Left forelimb (tissue), 1 donor: Measurements from ENCODE around the gene NEURL4.
"Not testable (repeated sequence)": the region's sequence is repeated elsewhere in the genome, so short reads cannot be mapped to it uniquely, and the experiment has no call there.

Source experiments
- DNase-seq: peaks from one replicate; pipeline ENCODE4 v3.0.0-alpha.2; 2018; ENCODE audit warnings: low spot score

NEURL4 gene

GRCh38 chr17:7347630-7348477 lies 18.7 kb upstream of the NEURL4 start:
- no peak for DNase-seq

DNA sequence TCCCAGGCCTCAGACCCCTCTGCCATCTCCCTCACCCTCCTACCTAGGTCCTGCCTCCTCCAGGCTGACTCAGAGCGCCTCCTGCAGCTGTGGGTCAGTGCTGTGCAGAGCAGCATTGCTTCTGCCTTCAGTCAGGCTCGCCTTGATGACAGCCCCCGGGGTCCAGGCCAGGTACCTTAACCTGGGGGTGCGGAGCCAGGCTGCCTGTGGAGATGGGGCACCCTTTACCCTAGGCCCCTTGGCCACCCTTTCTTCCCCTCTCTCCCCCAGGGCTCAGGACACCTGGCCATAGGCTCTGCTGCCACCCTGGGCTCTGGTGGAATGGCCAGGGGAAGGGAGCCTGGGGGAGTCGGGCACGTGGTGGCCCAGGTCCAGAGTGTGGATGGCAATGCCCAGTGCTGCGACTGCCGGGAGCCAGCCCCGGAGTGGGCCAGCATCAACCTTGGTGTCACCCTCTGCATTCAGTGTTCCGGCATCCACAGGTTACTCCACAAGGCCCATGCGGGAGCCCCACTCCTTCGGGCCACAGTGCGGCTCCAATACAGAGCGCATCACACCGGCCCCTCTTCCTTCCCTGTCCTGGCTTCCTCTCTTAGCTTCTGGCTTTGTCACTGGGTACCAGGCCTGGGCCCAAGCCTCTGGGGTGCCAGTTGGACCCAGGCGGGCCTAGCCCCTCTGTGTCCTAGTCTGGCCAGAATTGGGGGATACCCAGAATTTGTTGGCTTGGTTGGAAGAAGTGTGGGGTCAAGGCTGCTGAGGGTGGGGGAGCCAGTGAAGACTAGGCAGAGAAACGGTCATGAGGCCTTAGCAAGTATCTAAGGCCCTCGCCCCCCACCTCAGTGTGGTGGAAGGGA lies 17.9 kb upstream of the NEURL4 start:
- no peak for DNase-seq

DNA sequence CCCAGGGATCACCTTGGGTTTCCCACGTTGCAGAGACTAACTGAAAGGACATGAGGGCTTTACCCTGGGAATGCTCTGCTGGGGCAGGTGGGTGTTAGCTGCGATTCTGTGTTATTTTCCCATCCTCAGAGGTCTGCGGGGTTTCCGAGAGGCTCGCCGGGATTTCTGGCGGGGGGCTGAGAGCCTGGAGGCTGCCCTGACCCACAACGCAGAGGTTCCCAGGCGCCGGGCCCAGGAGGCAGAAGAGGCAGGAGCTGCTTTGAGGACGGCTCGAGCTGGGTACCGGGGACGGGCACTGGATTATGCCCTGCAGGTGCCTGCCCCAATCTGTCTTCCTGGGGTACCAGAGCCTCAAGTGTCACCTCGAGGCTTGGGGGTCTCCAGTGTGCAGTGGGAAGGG lies 14.1 kb upstream of the NEURL4 start:
- no peak for DNase-seq

DNA sequence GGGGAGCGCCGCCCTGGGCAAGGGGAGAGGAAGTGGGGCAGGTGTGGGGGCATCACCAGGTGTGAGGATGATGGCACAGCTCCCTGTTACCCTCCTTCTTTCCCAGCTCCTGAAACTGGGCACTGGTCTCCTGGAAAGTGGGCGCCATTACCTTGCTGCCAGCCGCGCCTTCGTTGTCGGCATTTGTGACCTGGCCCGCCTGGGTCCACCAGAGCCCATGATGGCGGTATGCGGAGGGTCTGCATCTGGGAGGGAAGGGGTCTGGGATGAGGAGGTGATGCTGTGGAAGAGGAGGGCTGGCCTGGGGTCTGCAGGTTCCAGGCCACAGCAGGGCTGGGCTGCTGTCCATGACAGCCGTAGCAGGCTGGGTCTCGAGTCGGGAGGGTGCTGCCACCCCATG lies 12.7 kb upstream of the NEURL4 start:
- no peak for DNase-seq

- no peak for DNase-seq
Observed at GRCh38 chr17:7340179-7340578, 11.0 kb upstream of the NEURL4 start.

- not testable (repeated sequence) for DNase-seq
Observed at GRCh38 chr17:7337600-7337999, 8.5 kb upstream of the NEURL4 start.

DNA sequence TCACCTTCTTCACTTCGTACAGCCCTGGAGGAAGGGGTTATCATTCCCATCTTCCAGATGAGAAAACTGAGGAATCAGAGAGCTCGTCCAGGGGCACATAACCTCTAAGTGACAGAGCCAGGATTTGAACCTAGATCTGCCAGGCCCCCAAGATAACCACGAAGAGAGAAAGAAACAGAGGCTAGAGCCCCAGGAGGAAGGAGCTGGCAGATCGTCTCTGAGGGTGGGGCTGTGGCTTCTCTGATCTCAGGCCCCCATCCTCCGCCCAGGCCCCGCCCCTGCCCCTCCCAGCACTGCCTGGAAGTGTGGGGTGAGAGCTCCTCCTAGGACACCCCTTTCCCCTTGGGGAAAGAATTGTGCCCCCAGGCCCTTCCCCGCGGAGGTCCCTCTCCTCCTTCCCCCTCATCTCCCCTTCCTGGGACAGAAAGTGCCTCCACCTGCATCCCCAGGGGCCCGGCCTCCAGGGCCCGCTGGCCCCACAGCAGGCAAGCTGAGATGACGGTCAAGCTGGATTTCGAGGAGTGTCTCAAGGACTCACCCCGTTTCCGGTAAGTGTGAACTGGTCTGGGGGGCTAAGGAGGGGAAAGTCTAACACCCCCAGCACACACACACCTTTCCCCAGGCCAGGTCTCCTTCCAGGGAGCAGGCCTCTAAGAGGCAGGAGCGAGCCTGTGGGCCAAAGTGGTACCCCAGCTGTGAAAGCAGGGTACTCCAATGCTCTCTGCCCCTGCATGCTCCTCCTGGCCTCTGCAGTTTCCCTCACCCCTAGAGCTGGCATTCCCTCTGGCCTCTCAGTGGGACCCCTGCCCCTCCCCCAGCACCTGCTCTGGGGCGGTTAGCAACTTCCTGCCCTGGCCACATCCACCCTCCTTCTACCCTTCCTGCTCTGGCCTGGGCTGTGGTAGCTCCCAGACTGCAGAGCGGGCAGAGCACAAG lies 7.4 kb upstream of the NEURL4 start, which contains the start of gene ACAP1:
Gene ACAP1, plus strand, starts transcription at position 290 of the 936 bp plus-strand sequence. Its CDS starts 206 bp downstream, at position 496.
- DNase-seq, result no peak

- not testable (repeated sequence) for DNase-seq
Observed at GRCh38 chr17:7335765-7336164, 6.6 kb upstream of the NEURL4 start.

DNA sequence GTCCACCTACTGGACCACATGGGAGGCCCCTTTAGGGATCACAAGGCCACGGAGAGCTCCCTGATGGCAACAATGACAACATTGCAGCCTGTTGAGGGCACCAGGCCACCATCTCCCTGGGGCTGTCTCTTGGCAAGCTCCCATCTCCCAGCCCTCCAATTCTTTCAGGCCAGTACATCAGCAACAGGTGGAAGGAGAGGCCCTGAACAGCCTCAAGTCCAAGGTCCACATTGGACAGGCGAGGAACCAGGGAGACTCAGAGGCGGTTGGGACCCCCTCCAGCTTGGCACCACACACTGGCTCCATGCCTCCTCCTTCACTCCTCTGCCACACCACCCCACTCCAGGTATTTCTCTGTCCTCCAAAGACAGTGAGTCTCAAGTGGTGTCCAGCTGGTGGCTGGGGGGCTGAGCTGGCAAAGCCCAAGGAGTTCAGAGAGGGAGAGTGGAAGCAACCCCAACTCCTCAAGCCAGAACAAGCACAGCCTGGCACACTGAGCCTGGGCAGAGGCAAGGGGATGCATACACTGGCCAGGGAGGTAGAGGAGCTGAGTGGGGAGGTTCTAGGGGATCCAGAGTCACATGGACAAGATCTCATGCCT lies 5.9 kb upstream of the NEURL4 start:
- no peak for DNase-seq

DNA sequence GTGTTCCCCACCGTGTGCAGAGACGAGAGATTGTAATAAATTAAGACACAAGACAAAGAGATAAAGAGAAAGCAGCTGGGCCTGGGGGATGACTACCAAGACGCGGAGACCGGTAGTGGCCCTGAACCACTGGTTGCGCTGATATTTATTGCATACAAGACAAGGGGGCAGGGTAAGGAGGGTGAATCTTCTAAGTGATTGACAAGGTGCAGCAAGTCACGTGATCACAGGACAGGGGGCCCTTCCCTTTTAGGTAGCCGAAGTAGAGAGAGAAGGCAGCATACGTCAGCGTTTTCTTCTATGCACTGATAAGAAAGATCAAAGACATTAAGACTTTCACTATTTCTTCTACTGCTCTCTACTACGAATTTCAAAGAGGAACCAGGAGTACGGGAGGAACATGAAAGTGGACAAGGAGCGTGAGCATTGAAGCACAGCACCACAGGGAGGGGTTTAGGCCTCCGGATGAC lies 3.5 kb upstream of the NEURL4 start:
- DNase-seq, result not testable (repeated sequence)

- DNase-seq, result no peak
Observed at GRCh38 chr17:7332111-7332510, 3.0 kb upstream of the NEURL4 start.

- no peak for DNase-seq
Observed at GRCh38 chr17:7330638-7331015, 1.5 kb upstream of the NEURL4 start.

DNA sequence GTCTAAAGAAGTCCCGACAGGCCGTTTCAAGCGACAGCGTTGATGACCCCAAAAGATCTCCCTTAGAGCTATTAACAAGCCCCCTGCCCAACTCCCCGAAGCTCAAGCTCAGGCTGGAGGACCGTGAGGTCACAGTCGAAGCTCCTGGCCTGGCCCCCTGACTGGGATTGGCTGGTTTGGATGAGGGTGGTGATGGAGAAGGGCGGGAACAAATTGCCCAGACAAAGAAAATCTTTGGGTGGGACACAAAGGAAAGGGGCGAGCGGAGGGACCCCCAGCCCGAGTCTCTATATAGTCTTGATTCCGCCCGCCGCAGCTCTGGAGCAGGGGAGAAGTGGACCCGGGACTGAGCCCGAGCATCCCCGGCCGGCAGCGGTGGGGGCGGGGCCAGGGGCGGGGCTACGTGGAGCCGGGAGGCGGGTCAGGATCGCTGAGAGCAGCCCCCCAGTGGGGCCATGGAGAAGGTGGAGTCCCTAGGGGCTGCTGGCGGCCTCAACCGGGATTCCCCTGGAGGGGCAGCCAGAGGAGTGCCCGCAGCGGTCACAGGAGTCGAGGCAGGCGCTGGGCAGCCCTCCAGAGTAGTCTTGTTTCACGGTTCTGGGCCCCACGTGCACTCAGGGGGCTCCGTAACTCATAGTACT lies 982 bp upstream of the NEURL4 start:
- DNase-seq, result peak; percentile 86

GRCh38 chr17:7329374-7329996 lies 350 bp upstream of the NEURL4 start:
- DNase-seq, result peak; percentile 98

GRCh38 chr17:7328009-7328408 lies 1.1 kb downstream of the NEURL4 start:
- DNase-seq, result no peak

DNA sequence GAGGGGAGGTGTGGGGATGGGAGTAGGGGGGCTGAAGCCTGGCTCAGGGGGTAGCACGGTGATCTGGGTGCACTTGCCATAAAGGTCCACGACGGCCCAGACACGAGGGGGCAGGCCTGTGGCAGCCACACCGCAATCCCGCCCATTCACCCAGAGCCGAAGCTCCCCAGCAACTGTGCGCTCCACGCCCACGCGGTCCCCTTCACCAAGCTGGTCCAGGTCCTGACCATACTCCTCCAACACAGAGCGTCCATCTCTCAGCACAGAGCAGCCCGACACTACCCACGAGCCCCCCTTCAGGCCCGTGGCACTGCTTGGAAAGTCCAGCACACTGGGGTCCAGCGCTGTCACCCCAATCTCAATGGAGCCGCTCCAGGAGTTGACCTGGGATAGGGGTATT lies 1.6 kb downstream of the NEURL4 start:
- no peak for DNase-seq

GRCh38 chr17:7327056-7327455 lies 2.1 kb downstream of the NEURL4 start:
- DNase-seq, result no peak

DNA sequence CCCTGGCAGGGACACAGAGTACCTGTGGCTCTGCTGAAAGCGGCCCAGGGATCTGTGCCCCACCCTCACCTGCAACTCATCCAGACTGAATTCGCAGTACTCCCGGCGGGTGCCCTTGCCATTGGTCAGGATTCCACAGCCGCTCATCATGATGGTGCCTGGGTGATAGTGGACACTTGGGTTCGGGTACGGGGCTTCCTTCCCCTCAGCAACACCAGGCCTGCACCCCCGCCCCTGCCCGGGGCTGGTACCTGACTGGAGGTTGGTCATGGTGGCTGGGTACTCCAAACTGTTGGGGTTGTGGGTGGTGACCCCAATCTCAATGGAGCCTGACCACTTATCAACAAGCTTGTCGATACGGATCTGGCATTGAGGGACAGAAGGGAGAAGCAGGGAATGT lies 2.9 kb downstream of the NEURL4 start:
- DNase-seq, result no peak

DNA sequence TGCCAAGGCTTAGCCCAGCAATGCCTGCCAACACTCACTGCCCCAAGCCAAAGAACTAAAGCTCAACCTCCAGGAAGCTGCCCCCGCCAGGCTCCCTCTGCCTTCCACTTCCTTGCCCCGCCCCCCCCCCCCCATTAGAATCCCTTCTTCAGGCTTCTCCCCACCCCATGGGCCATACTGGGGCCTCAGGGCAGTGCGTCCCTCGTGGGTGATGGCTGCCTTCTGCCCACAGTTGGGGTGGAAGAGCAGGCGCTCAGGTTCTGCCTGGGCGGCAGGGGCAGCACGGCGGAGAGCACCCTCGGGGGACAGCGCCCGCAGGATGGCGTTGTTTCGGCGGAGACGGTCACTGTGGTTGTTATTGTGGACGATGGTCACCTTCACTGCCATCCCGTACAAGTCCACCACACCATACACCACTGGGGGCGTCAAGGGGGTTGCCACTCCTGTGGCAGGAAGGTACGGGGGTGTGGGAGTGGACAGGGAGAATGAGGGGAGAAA lies 4.1 kb downstream of the NEURL4 start:
- DNase-seq, result no peak

DNA sequence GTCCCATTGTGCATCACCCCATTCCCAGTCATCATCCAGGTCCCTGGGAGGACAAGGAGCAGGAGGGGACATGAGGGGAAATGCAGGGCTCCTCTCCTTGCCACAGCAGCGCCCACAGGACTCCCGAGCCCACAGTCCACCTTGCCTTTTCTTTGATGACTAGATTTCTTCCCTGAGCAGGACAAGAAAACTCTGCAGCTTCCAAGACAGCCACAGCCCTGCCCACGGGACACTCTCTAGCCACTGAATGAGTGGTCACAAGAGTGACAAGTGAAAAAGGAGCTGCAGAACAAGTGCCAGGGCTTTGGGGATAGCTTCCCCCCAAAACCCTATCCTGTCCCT lies 4.7 kb downstream of the NEURL4 start:
- DNase-seq, result no peak
